Activated CD8-positive, alpha-beta memory T cell treated with anti-CD3 and anti-CD28 coated beads, Interleukin-2, amount 10 ng/mL, durations not matched to agents 7 days and 5 days (primary cell): ENCODE measurements around the gene CLSTN3. TPM values are rescaled to one million over a fixed set of nuclear protein-coding genes. Genes with fewer than 3 reads are reported as not detected.

Experiments used
- ATAC-seq: fragments of 150-1000 bp; cut with Tn5 transposase; one replicate; pipeline ENCODE4 v1.10.0; 2021; ENCODE audit warnings: moderate library complexity
- CTCF ChIA-PET: fragments of 350-600 bp; sonication (Branson Sonifier 250); formaldehyde crosslinking; loops from one replicate; lab custom pipeline; 2021; ENCODE audit warnings: antibody characterized with exemption; lab: Charles Lee
- DNase-seq: peaks from one replicate; pipeline ENCODE4 v3.0.0-alpha.2; 2020
- H3K27ac Mint-ChIP-seq: one replicate; pipeline ENCODE4 v1.8.0; 2021; ENCODE audit warnings: mild to moderate bottlenecking, mixed read lengths
- H3K27me3 Mint-ChIP-seq: one replicate; pipeline ENCODE4 v1.8.0; 2021; ENCODE audit warnings: mixed read lengths
- H3K36me3 Mint-ChIP-seq: one replicate; pipeline ENCODE4 v1.8.0; 2021; ENCODE audit warnings: mild to moderate bottlenecking, mixed read lengths
- H3K4me1 Mint-ChIP-seq: one replicate; pipeline ENCODE4 v1.8.0; 2021; ENCODE audit warnings: mixed read lengths
- H3K4me3 Mint-ChIP-seq: one replicate; pipeline ENCODE4 v1.8.0; 2021; ENCODE audit warnings: mild to moderate bottlenecking, moderate library complexity, mixed read lengths
- H3K9me3 Mint-ChIP-seq: one replicate; pipeline ENCODE4 v1.8.0; 2022; ENCODE audit warnings: low read depth, mixed read lengths
- total RNA-seq, 2 experiments: library from RNA; stranded (reverse); gene quantifications; one replicate each; pipeline ENCODE4 v1.2.3, GENCODE V29; 2021

The CLSTN3 gene
- total RNA-seq, 2 experiments from 2014 or later = 71.9 to 109 TPM

DNA sequence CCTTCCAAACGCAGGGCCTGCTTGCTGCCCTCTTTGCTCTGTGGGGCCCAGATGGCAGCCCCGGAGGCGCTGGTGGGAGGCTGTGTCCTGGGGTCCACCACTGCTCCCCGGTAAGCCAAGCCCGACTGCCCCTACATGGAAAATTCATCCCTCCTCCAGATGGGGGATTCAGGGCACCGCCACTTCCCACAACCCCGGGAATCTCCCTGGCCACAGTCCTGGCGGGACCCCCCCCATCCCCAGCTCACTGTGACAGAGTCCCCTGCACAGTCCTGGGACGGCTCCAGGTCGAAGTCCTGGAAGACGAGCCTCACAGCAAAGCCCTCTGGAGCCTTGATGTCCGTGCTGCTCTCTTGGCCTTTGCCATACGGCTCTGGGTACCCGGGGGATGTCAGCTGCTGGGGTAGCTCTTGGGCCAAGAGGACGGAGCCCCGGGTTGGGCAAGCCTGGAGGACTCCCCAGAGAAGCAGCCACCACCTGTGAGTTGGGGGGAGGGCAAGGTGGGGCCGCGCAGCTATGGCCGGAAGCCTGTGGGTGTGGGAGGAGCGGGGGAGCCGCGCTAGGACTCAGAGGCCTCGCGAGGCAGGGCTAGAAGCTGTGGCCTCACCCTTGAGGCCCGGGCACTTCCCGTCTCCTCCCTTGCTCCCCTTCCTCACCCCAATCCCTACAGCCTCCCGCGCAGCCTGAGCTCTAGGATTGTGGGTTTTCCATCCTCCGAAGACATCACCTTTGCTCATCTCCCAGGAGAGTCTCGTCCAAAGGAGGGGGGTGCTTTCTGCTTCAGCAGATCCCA, 22.0 kb upstream of the CLSTN3 start:
- H3K27ac Mint-ChIP-seq = peak overlapping the region; percentile 97
- peaks cover 14% of the 10 kb centered on the region for H3K9me3 Mint-ChIP-seq
- DNase-seq = peak; percentile 93
- CTCF ChIA-PET = interaction anchor here (0.6 to 3.7 kb wide), 41 partner anchors 9 to 842 kb away, joined by 3 to 51 read pairs (median 6); partner anchors contain the start of genes C12orf57, C1R, CDCA3 and ENO2
- no peaks in the 10 kb centered on the region for H3K27me3 Mint-ChIP-seq
- peak; percentile 97 for ATAC-seq
- H3K4me1 Mint-ChIP-seq = peaks cover 55% of the 10 kb centered on the region
- H3K36me3 Mint-ChIP-seq = peaks cover 30% of the 10 kb centered on the region
- H3K4me3 Mint-ChIP-seq = peak overlapping the region; percentile 99

DNA sequence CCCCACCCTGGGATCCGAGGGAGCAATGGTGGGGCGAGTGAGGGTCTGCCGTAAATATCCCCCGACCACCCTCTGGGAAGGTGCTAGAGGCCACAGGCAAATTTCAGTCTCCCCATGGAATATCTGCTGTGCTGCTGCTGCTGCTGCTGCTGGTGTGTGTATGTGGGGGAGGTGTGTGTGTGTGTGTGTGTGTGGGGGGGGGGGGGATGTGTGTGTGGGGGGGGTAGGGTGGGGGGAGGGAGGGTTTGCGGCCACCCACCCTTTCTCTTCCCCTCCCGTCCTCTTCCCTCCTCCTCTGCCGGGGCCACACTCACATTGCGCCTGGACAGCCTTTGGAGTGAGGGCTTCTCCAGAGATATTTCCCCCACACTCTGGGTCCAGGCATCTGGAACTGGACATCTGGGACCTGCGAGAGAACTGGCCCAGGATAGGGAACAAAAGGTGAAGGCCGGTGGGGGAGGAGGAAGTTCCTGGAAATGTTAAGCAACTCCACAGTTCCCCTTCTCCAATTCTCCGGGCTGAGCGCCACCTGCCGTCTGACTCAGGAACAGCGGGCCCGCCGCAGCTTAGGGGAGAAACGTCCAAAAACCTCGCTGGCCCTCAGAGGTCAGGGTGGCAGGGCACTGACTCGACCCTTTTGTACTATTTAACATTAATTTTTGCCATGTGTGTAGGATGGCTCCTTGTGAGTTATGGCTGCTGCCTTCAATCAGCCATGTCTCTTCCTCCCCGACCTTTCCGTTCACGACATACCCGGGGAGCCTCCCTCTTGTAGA, 21.2 kb upstream of the CLSTN3 start, which contains the start of gene C1RL:
C1RL (minus strand) TSS at position 419 of the 776 bp plus-strand sequence; CDS start at position 385, 34 bp downstream.
- peak; percentile 87 for DNase-seq
- Mint-ChIP-seq H3K4me3 (peak within 1 kb of the TSS; percentile 99), H3K27ac (peak within 1 kb of the TSS; percentile 97), H3K27me3 (no peaks in the 10 kb centered on the region), H3K4me1 (peaks cover 52% of the 10 kb centered on the region), H3K9me3 (peaks cover 14% of the 10 kb centered on the region), H3K36me3 (peaks cover 26% of the 10 kb centered on the region)
- CTCF ChIA-PET = interaction anchor here (0.6 to 3.7 kb wide), 48 partner anchors 10 to 841 kb away, joined by 3 to 51 read pairs (median 5); partner anchors contain the start of genes C12orf57, C1R, CDCA3 and LPCAT3
- peak; percentile 21 for ATAC-seq

DNA sequence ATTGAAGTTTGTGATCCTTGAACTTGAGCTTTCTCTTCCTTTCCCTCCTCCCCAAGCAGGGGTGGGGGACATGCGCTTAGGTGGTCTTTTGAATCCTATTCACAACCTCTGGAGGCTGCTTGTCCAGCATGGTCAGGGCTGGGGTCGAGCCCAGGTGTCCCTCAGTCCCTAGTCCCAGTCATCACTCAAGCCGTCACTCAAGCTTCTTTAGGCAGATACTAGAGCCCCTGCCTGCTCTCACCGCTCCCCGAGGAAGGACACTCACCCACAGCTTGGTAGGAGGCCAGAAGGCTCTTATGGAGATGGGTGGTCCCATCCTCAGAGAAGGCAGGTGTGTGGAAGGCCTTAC, 20.6 kb upstream of the CLSTN3 start:
- peaks cover 25% of the 10 kb centered on the region for H3K36me3 Mint-ChIP-seq
- peaks cover 14% of the 10 kb centered on the region for H3K9me3 Mint-ChIP-seq
- peak overlapping the region; percentile 99 for H3K4me3 Mint-ChIP-seq
- H3K27ac Mint-ChIP-seq = peak overlapping the region; percentile 57
- DNase-seq = no peak
- ATAC-seq = no peak
- no peaks in the 10 kb centered on the region for H3K27me3 Mint-ChIP-seq
- H3K4me1 Mint-ChIP-seq = peaks cover 53% of the 10 kb centered on the region
- CTCF ChIA-PET = interaction anchor here (0.6 to 3.7 kb wide), 31 partner anchors 9 to 259 kb away, joined by 3 to 51 read pairs (median 5); partner anchors contain the start of genes C12orf57, C1R, CDCA3 and LPCAT3

DNA sequence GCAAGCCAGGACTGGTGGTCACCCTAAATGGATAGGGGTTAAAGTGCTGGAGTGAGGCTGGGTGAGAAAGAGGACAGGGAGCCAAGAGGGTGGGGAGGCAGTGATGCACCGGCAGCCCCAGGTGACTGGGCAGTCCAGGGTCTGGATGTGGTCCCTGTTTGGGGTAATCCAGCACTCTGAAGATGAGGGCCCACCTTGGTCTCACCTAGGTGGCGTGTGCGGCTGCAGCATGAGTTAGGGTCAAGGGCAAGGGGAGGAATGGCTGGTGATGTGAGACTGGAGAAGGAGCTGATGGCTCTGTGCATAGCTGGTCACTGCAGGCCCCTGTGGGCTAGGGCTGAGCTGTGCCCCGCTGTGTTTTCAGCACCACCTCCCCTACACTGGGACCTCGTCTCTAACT, 19.5 kb upstream of the CLSTN3 start:
- Mint-ChIP-seq H3K4me1 (peaks cover 50% of the 10 kb centered on the region), H3K9me3 (peaks cover 11% of the 10 kb centered on the region), H3K4me3 (no peak overlapping the region), H3K36me3 (peaks cover 21% of the 10 kb centered on the region), H3K27me3 (no peaks in the 10 kb centered on the region), H3K27ac (no peak overlapping the region)
- CTCF ChIA-PET = interaction anchor here (1.0 to 4.0 kb wide), 10 partner anchors 12 to 173 kb away, joined by 3 to 25 read pairs (median 4); partner anchors contain the start of genes C12orf57, LPCAT3, RBP5 and RNU7-1
- ATAC-seq (no peak), DNase-seq (no peak)

DNA sequence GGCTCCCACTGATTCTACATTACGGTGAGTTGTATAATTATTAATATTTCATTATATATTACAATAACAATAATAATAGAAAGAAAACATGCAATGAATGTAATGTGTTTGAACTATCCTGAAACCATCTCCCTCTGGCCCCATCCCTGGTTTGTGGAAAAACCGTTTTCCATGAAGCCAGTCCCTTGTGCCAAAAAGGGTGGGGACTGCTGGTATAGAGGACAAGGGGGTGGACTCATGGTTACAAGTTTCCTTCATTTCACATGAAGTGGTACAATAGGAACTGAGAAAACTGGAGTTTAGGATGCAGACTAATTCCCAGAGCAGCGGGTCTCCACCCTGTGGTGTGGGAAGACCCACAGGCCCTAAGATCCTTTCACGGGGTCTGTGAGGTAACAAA, 18.1 kb upstream of the CLSTN3 start:
- CTCF ChIA-PET = interaction anchor here (1.0 to 4.0 kb wide), 19 partner anchors 9 to 526 kb away, joined by 3 to 25 read pairs (median 4); partner anchors contain the start of genes C12orf57, RBP5 and RNU7-1
- Mint-ChIP-seq H3K4me3 (no peak overlapping the region), H3K27me3 (no peaks in the 10 kb centered on the region), H3K27ac (no peak overlapping the region), H3K9me3 (no peaks in the 10 kb centered on the region), H3K4me1 (peaks cover 39% of the 10 kb centered on the region), H3K36me3 (peaks cover 12% of the 10 kb centered on the region)
- DNase-seq = no peak
- no peak for ATAC-seq

DNA sequence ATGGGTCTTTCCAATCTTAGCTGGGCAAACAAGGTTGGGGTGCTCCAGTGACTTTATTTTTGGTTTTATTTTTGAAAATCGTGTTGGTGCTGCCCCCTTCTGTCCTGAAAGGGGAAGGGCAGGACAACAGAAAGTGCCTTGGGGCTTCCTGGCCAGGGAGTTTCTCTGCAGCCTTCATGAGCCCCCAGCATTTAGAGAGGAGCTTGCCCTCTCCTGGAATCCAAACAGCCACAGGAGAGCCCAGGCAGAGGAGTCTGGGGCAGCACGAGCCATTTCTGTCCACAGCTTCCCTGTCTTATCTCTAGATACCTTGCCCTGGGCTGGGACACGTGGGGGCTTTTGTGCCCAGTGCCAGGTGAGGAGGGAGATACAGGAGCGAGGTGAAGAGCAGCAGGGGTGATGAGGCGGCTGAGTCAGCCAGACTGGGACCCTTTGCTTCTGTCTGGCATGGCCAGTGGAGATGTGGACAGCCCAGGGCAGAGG, 16.7 kb upstream of the CLSTN3 start:
- H3K4me1 Mint-ChIP-seq = peaks cover 33% of the 10 kb centered on the region
- no peaks in the 10 kb centered on the region for H3K27me3 Mint-ChIP-seq
- ATAC-seq (no peak), DNase-seq (peak; percentile 61)
- H3K36me3 Mint-ChIP-seq = peaks cover 8% of the 10 kb centered on the region
- H3K27ac Mint-ChIP-seq = peak overlapping the region; percentile 59
- CTCF ChIA-PET = interaction anchor here (0.7 to 4.0 kb wide), 36 partner anchors 9 to 965 kb away, joined by 3 to 25 read pairs (median 4); partner anchors contain the start of genes C12orf57, CLSTN3, COPS7A and LPCAT3
- H3K4me3 Mint-ChIP-seq = no peak overlapping the region
- H3K9me3 Mint-ChIP-seq = no peaks in the 10 kb centered on the region

DNA sequence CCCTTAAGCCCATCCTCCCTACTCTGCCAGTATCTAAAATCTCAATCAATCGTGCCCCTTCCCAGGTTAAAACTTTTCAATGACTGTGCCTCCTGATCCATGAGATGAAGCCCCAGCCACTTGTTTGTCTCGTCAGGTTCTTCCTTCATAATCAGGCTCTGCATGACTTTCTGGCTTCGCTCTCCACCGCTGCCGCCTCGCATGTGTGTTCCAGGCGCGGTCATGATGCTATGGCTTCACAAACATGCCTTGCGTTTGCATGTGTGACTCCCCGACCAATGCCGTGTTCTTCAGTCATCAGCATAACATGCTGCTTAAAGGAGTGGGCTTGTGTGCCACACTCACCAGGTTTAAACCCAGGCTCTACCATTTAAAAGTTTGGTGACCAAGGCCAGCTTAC, 16.2 kb upstream of the CLSTN3 start:
- no peaks in the 10 kb centered on the region for H3K9me3 Mint-ChIP-seq
- no peak overlapping the region for H3K27ac Mint-ChIP-seq
- H3K27me3 Mint-ChIP-seq = no peaks in the 10 kb centered on the region
- peaks cover 33% of the 10 kb centered on the region for H3K4me1 Mint-ChIP-seq
- DNase-seq (no peak), ATAC-seq (no peak)
- peaks cover 8% of the 10 kb centered on the region for H3K36me3 Mint-ChIP-seq
- CTCF ChIA-PET = interaction anchor here (0.9 to 4.0 kb wide), 16 partner anchors 11 to 964 kb away, joined by 3 to 25 read pairs (median 8); partner anchors contain the start of genes C12orf57, CLSTN3, LPCAT3 and RNU7-1
- no peak overlapping the region for H3K4me3 Mint-ChIP-seq

DNA sequence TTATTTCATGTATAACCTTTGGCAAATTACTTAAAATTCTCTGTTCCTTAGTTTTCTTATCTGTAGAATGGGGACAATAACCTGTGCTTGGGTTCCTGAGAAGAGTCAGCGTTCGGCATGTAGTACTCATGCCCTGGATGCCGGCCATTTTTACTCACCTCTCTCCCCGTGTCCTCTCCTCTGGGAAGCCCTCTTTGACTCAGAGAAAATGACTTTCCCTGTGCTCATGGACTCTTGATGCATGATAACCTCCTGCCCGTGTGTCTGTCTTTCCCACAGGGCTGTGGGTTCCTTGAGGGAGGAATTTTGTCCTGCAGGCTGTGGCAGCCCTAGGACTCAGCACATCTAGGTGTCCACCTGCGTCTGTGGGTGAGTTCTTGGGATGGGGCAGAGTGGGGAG, 15.3 kb upstream of the CLSTN3 start:
- H3K4me1 Mint-ChIP-seq = peaks cover 26% of the 10 kb centered on the region

DNA sequence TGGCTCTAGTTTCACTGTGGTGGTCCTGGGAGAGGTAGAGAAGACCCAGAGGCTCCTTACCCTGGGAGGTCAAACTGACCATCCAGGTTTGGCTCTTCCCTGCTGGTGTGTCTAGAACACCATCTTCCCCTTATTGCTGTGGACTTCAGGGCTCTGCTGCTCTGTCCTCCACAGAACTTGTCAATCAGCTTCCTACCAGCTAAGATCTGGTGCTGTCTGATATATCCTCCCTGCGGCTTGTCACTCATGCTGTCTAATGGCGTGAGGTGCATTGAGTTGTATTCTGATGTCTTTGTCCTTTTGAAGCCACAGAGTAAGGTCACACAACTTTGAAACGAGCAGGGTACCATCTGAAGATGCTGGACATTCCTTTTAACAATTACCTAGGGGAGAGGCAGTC, 14.0 kb upstream of the CLSTN3 start:
- no peak for DNase-seq
- Mint-ChIP-seq H3K4me1 (peaks cover 14% of the 10 kb centered on the region), H3K36me3 (peaks cover 8% of the 10 kb centered on the region), H3K9me3 (no peaks in the 10 kb centered on the region), H3K27ac (no peak overlapping the region), H3K4me3 (no peak overlapping the region), H3K27me3 (no peaks in the 10 kb centered on the region)
- ATAC-seq = no peak
- CTCF ChIA-PET = interaction anchor here (1.2 to 1.3 kb wide), 2 partner anchors 23 to 171 kb away, joined by 3 to 4 read pairs; no protein-coding TSS in a partner anchor

More for the DNA sequence above, 15.3 kb upstream of the CLSTN3 start:
- Mint-ChIP-seq H3K9me3 (no peaks in the 10 kb centered on the region), H3K36me3 (peaks cover 8% of the 10 kb centered on the region), H3K27me3 (no peaks in the 10 kb centered on the region), H3K27ac (no peak overlapping the region), H3K4me3 (no peak overlapping the region)
- CTCF ChIA-PET = interaction anchor here (2.5 kb wide), 1 partner anchor 10 kb away, joined by 10 read pairs; no protein-coding TSS in a partner anchor
- no peak for ATAC-seq
- no peak for DNase-seq

DNA sequence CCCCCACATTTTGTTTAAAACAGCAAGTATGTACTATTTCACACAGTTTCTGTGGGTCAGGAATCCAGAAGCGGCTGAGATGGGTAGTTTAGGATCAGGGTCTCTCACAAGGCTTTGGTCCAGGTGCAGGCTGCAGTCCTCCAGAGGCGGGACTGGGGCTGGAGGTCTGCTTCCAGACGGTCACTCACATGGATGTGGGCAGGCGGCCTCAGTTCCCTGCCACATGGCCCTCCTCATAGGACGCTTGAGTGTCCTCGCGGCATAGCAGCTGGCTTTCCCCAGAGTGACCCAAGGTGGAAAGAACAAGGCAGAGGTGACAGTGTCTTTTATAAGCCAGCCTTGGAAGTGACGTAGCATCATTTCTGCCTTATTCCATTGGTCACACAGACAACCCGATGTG, 13.3 kb upstream of the CLSTN3 start:
- Mint-ChIP-seq H3K9me3 (no peaks in the 10 kb centered on the region), H3K36me3 (peaks cover 8% of the 10 kb centered on the region), H3K27ac (no peak overlapping the region), H3K4me1 (peaks cover 11% of the 10 kb centered on the region), H3K27me3 (no peaks in the 10 kb centered on the region), H3K4me3 (no peak overlapping the region)
- ATAC-seq (no peak), DNase-seq (no peak)
- CTCF ChIA-PET = interaction anchor here (1.3 kb wide), 1 partner anchor 172 kb away, joined by 4 read pairs; no protein-coding TSS in a partner anchor

DNA sequence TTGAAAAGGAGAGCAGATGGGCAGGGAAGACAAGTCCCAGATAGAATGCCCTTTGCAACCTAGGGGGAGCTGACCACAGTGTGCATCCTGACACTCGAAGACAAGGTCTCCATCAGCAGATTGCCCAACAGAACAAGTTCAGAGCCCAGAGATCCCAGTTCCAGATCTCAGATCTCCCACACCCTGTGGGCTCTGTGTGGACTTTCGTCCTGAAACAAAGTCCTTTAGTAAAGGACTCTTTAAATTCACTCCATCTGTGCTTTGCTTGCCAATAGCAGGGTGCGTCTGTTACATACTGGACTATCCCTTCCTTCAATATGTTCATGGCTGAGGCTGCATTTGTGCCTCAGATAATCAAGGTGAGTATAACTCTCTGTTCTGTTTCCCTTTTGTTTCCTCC, 12.5 kb upstream of the CLSTN3 start:
- Mint-ChIP-seq H3K9me3 (no peaks in the 10 kb centered on the region), H3K27me3 (no peaks in the 10 kb centered on the region), H3K4me1 (peaks cover 9% of the 10 kb centered on the region), H3K36me3 (peaks cover 8% of the 10 kb centered on the region), H3K27ac (no peak overlapping the region), H3K4me3 (no peak overlapping the region)
- DNase-seq = no peak
- CTCF ChIA-PET = interaction anchor here (1.3 to 2.3 kb wide), 2 partner anchors 9 to 173 kb away, joined by 4 to 13 read pairs; partner anchors contain the start of gene C1RL
- no peak for ATAC-seq

DNA sequence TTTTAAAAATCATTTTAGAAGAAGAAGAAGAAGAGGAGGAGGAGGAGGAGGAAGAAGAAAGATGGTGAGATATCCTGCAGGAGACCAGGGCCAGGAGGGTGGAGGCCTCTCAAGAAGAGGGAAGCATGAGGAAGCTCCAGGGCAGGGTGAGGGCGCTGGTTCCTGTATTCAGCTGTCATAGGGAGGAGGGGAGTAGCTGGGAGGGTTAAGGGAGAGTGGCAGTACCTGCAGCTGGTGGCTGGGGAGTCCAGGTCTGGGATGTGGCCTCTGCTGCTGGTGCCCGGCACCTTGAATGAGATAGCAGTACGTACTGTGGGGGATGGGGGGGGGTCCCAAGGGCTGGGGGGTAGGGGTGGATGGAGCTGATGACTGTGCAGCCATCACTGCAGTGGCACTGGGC, 11.3 kb upstream of the CLSTN3 start:
- peaks cover 8% of the 10 kb centered on the region for H3K36me3 Mint-ChIP-seq
- no peaks in the 10 kb centered on the region for H3K9me3 Mint-ChIP-seq
- DNase-seq (no peak), ATAC-seq (no peak)
- CTCF ChIA-PET = interaction anchor here (2.3 kb wide), 1 partner anchor 11 kb away, joined by 13 read pairs; the partner anchor contains the start of gene C1RL
- H3K27ac Mint-ChIP-seq = no peak overlapping the region
- no peak overlapping the region for H3K4me3 Mint-ChIP-seq
- no peaks in the 10 kb centered on the region for H3K27me3 Mint-ChIP-seq
- peaks cover 2% of the 10 kb centered on the region for H3K4me1 Mint-ChIP-seq
